Stimulated activated CD4-positive, alpha-beta T cell treated with anti-CD3 and anti-CD28 coated beads, Interleukin-2, amount 100 ng/mL, for 48 hours (primary cell): ENCODE data around the gene SCARB1.

Experiments used
- DNase-seq, 2 donors: peaks; one replicate each; pipeline ENCODE4 v3.0.0-alpha.2; 2020

Gene SCARB1

DNA sequence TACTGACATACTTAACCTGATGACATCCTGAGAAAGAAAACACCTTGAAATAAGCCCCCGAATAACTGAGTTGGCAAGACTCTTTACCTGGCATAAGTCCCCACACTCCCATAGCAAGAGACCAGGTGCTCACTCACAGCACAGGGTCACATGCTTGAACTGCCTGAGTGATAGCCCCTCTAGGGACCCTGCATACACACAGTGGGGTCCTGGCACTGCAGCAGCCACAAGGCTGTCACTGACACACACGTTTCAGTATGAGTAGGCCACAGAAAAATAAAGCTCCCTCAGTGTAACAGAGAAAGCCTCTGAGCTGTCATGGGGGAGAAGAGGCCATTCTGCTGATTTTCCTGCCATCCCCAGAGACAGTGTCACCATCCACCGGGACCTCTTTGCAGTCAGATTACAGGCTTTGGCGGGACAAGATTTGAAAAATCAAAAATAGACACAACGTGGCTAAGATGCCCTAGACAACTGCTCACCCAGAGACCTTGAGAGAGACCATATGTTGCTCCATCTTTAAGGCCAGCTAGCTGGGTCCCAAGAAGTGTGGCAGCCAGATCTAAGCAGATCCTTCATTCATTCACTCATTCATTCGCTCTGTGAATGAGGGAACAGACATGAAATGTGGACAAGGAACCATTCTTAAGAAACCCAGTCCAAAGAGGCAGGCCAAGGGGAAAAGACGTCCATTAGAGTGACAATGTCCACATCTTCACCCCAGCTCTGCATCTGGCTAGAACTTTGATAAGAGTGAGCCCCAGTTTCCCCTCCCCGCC is 1.6 kb downstream of the SCARB1 start:
- DNase-seq = no peak

DNA sequence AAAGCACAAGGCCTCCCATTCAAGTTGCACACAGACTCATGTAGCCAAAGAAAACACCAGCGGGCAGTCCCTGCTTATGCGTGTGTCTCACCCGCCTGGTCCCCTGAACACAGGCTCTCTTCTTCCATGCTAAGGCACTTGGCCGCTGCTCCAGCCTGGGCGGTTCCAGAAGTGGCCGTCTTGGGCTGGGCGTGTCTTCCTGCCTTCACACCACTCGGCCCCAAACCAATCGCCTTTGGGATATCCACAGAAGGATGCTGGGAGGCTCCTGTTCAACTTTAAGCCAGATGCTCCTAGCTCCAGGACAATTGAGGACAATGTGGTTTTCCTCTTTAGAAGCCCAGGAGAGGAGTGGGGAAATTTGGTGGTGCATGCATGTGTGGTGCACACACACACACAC is 2.2 kb downstream of the SCARB1 start:
- no peak for DNase-seq

DNA sequence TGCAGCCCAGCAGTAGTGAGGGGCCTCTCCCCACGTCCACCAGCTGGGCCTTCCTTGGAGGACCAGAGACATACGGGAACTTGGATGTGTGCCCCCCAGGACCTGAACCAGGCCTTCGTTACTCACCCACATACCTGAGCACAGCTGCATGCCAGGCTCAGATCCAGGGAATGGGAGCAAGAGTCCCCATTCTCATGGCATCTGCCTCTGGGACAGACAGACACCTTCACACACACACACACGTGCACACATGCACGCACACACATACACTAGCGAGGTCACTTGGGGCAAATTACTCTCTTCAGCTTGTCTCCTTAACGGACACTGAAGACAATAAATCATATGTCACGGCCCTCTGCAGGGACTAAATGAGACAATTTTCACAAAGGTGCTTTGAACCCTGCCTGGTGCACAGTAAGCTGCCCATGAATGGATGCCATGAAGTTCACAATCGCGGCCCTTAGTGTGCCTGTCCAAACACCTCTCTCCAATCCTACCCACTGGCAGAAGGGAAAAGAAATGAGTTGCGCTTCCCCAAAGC is 5.7 kb downstream of the SCARB1 start:
- DNase-seq = no peak

DNA sequence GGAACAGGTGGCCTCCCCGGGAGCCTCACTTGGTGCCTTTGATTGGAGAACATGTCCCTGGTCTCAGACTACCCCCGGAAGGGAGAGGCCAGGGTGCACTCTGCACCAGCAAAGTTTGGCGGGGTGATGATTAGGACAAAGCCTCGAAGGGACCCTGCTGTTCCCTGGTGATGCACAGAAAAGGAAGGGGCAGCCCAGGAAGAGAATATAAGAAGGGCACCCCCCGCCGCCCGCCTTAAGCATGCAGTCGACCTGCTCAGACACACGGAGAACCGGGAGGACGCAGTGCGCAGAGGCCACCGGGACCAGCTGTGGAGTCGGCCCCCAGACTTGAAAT is 6.9 kb downstream of the SCARB1 start:
- DNase-seq = no peak

DNA sequence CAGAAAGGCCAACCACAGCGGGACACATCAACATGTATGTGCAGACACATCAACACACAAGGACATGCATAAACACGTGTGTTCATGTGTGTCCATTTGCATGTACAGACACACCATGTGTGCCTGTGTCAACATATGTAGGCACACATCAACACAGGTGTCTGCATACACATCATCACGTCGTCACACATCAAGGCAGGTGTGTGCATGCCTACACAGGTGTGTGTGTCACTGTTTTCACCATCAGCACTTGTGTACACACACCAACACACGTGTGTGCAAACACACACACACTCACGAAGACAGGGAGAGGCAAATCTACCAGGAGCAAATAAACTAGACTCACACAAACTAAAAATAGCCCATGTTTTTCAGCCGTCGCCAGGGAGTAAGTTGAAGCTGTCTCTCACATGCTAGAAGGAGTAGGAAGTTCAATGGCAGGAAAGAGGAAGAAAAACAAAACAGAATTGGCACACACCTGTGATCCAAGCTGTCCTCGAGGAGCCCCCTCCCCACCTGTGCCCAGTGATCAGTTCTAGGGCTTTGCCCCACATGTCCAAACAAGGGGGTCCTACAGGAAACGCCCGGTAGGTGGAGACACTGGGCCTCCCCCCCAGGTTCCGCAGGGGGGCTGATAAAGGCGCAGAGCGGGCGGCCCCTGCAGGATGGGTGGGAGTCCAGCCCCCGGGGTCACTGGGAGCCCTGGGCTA is 7.4 kb downstream of the SCARB1 start:
- no peak for DNase-seq

DNA sequence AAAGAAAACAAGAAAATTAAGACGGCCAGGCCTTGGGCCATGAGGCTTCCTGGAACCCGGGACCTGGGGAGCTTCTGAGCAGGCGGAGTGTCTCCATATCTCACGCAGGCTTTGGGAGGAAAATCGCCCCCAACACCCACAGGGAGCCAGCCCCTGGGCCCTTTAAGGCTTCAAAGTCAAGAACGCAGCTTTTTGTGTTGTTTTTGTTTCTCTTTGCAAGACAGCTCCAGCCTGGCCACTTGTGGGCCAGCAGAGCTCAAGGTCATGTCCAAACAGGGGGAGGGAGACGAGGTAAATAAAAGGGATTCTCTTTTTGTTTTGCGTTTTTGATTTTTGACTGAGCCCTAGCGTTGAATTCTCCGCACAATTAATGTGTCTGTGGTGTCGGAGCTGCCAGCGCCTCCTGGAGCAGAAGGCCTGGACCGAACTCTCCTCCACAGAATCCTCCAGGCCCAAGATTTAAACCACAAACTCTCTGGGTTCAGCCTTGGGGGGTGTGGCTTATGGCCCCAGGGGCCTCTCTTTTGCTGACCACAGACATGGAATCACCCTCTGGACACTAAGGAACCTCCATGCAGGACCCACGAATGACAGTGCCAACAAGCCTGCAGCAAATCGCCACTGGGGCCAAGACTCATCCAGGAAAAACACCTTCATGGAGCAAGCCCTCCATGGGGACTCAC is 8.2 kb downstream of the SCARB1 start:
- no peak for DNase-seq

DNA sequence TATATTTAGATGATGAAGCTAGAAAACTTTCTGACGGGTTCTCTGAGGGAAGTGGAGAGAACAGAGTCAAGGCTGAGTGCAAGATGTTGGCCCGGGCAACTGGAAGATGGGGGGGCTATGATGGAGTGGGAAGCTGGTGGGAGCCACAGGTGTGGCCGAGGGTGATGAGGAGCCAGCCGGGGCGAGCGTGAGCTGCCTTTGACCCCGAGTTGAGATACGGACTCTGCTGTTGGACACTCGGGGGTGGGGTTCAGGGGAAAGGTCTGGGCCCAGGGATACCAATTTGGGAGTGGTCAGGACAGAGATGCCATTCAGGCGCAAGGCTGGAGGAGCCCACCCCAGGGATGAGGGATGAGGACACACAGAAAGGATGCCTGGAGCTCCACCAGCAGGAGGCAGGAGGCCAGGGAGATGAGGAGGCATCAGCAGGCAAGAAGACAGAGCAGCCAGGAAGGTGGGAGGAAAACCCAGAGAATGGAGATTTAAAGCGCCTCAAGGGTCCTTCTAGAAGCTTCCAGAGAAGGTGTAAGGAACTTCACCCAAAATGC is 9.0 kb downstream of the SCARB1 start:
- no peak for DNase-seq

DNA sequence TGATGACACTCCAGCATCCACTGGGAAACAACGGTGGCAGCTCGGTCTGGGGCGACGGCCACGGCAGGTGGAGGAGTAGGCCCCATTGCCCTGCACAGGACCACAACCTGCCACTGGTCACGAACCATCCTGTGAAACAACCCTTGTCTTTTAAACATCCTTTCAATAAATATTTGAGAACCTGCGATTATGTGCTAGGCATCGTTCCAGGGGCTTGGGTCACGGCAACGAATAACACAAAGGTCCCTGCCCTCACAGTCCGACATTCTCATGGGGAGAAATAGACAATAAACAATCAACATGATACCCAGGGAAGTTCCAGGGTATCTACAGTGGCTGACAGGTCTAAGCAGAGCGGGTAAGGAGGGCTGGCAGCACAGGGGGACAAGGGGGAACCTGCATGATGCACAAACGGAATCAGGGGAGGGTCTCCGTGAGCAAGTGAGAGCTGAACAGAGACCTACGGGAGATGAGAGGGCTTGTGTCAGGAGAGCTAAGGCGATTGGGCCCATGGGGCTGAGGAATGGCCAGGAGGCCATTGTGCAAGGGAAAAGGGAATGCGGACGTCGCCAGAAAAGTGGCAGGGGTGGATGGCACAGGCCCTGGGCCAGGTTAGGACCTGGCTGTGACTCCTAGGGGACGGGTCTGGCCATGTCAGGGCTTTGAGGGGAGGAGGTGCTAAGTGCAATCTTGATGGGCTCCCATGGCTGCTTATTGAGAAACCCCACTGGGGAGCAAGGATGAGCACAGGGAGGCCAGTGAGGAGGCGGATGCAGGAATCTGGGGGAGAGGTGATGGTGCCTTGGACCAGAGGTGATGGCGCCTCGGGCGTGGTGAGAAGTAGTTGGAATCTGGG is 9.7 kb downstream of the SCARB1 start:
- DNase-seq = no peak

DNA sequence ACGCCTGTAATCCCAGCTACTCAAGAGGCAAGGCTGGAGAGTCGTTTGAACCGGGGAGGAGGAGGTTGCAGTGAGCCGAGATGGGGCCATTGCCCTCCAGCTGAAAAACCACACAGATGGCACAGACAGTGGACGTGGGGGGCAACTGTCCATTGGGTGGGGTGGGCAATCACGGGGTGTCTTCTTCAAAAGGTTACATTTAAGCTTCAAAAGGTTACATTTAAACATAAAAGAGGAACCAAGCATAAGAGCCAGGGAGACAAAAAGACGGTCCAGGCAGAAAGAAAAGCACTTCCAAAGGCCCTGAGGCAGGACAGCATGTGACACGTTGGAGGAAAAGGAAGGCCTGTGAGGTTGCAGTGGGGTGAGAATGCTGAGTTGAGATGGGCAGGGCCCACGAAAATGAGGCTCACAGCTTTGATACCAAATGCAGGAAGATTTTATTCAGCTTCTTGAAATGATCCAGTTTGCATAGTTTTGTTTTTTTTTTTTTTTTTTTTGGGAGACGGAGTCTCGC is 10.7 kb downstream of the SCARB1 start:
- DNase-seq = no peak

DNA sequence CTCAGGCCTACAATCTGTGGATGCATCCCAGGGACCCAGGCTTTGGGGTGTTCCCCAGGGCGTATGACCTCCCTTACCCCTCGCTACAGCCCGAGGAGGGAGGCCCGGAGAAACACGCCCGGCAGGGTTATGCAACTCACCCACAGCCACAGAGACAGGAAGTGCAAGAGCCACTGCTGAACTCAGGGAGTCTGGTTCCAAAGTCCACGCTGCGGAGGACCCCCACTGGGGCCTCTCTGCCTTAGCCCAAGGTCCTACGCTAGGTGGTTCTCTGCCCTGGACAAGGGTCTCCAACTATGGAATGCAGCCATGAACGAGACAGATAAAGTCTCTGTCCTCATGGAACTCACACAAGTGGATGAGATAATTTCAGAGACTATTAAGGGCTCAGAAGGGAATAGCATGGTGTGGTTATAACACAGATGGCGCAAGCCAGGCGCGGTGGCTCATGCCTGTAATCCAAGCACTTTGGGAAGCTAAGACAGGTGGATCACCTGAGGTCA is 11.3 kb downstream of the SCARB1 start:
- no peak for DNase-seq

DNA sequence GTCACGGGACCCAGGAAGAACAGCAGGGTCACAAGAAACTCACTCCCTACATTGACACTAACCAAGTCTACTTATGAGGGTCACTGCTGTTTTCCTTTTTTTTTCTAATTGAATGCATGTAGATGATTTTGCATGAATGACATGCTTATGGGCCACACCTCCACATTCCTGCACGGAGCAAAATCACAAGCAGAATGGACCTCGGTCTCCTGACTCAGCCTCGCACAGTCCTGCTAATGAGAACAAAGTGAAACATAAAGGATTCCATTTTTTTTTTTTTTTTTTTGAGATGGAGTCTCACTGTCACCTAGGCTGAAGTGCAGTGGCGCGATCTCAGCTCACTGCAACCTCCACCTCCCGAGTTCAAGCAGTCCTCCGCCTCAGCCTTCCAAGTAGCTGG is 12.3 kb downstream of the SCARB1 start:
- no peak for DNase-seq

DNA sequence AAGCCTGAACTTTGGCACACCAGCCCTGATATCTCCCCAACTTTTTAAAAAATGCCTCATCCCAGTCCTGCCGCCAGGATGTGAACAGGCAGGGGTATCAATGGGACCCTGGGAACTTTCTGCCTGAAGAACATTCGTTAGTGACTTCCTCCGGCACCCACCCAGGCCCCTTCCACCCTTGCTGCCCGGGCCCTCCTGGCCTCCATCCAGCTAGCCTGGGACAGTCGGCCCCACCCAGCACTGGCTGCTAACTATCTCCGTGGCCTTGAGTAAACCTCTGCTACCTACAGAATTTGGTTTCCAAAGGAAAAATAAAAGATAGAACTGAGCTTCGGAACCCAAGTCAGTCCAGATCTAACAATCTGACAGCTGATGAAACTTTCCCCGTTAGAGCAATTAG is 14.3 kb downstream of the SCARB1 start:
- DNase-seq = no peak

DNA sequence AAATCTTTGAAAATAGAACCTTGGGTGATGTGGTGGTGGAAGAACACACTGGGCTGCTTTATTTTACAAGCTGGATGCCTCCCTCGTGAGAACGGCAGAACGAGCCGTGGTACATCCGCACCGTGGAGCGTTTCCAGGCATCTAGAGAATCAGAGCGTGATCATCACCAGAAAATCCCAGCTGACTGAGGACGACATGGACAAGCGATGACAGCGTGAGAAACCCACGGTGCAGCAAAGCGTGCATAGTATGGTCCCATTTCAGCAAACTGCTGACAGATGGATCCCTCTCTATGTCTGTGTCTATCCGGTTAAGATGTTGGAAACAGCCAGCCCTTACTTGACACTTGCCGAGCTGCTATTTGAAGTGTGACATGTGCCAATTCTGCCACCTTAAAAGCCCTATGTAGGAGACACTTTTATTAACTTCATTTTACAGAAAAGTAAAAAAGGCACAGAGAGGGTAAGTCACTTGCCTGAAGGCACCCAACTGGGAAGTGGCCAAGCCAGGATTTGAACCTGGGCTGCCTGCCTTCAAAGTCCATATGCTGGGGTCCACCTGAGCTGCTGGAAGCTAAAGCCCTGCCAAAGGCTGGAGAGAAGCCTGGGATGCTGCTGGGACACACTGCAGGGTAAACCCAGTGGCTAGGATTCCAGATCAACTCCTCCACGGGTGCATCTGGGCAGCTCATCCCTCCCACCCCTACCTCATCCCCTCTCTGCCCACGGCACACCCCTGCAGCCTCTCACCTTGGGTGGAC is 14.9 kb downstream of the SCARB1 start:
- DNase-seq = no peak

DNA sequence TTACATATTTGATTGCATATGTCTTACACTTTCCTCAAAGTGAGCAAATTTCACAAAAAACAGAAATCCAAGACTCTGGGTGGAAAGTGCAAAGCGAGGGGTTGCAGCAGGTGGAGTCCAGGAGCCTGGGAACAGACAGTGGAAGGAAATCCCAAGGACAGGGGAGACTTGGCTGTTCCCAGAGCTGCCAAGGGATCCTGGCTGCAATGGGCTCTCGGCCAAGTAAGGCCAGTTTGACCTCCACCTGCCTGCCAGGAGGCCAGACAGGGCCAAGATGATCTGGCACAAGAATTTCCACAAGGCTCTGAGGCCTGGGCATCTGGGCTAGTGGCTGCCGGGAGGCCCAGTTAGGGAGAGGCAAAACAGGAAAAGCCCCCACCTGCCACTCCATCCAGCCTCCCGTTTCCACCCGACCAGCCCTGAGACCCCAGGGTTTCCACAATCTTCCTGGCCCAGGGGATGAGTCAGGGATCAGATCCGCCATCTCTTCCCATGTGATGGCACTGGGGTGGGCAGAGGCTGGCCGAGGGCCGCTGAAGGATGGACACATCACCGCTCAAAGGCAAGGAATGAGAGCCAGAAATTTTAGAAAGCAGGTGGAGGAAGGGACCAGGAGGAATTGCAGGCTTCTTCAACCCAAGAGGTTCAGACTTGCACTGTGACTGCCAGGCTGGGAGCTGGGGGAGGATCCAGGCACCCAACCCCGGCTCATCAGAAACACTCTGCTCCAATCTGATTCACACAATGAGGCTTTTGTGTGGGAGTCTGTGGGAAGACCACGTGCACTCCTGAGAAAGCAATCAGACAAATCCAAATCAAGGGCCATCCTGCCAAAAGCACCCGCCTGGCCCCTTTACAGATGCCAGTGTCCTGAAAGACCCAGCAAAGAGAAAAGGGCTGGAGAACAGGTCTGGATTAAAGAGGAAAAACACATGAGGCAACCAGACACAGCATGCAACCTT is 16.3 kb downstream of the SCARB1 start:
- no peak for DNase-seq

DNA sequence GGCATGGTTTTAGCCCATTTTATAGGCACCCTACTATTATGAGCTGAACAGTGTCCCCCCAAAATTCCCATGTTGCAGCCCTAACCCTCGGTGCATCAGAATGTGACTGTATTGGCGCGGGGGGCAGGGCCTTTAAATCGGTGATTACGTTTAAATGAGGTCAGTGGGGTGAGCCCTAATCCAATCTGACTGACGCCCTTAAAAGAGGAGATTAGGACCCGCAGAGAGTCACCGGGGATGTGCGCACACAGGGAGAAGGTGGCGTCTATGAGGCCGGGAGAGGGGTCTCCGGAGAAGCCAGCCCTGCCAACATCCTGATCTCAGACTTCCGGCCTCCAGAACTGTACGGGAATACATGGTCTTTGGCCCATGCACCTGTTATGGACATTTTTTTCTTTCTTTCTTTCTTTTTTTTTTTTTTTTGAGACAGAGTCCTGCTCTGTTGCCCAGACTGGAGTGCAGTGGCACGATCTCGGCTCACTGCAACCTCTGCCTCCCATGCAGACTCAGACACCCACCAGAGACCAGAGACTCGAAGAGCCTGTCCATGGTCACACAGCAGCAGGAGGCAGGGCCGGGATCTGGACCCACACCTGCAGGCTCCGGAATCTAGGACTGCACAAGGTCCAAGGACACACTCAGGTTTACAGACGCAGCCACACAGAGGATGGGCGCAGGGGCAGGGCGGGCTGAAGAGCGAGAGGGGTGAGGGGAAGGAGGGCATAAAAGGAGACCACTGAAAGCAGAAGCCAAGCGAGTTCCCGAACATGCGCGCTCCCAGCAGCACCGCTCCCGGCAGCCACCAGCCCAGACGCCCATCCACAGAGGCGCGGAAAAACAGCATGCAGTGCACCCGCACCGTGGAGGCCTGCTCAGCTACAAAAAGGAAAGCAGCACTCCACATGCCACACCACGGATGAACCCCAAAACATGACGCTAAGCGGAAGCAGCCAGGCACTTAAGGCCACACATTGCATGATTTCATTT is 19.0 kb downstream of the SCARB1 start:
- no peak for DNase-seq

DNA sequence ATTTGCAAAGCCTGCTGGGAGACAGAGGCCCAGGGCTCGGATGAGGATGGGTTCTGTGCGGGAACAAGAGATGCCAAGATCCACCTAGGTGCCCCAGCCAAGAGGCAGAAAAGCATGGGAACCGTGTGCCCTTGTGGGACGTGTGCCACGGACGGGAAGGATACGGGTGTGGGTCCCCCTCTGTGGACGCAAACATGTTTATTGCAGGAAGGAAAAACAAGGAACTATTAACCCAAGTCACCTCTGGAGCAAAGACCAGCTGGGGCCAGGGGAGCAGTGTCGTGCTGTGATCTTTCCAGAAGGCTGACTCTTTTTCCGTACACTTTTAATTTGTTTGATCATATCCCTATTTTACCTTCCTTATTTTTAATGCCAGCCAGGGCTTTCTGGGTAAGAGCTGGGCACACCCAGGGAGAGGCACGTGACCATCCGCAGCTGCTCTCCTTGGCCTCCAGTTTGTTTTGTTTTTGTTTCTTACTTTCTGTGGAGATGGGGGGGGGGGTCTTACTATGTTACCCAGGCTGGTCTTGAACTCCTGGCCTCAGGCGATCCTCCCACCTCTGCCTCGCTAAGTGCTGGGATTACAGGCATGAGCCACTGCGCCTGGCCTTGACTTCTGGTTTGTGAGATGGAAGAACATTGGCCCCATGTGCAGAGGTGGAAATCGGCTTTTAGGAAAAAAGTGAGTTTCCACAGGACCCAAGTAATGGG is 20.7 kb downstream of the SCARB1 start:
- DNase-seq = no peak

DNA sequence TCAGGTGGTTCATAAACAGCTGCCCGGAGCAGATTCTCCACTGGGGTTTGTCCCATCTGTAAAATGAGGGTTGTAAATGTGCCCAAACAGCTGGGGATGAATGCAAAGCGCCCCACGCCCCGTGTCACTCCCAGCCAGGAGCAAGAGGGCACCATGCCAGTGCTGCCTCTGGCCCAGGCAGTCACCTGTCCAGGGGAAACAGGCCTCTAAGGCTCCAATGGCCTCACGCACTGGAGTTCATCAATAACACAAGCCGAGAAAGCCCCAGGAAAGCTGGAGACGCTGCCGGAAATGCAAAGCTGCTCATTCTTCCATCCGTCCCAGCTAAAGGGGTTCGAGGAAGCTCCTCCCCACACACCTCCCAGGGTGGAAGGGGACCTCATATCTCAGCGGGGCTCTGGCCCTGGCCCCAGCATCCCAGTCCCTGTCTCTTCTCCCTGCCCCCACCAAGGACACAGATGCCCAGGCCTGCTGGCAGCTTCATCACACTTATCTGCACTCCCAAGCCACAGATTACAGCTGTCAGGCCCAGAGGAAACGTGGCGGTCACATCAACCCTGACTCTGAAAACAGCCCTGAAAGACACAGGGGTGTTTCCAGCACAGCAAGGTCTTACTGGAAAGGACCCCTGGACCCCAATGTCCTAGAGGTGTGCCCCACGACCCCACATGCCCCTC is 21.5 kb downstream of the SCARB1 start:
- no peak for DNase-seq

DNA sequence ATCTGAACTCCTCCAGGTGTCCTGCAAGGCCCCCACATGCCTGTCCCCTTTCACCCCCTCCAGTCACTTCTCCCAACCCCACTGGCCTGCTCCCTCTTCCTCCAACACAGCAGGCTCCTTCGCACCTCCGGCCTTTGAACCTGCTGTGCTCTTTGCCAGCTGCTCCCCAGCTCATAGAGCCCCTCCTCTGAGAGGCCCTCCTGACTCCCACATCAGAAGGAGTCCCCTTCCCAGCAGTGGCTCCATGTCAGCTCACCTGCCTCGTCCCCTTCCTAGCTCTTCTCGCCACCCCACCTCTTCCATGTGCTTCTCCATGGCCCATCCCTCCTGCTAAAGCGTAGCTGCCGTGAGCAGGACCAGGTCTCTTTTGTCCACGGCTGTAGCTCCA is 22.1 kb downstream of the SCARB1 start:
- no peak for DNase-seq
